AG10803 (cell line): ENCODE data around the gene RBMS1.

Experiments
- DNase-seq: peaks from one replicate; pipeline ENCODE4 v3.0.0; 2010; ENCODE audit warnings: low read depth
- H3K4me3 ChIP-seq: 2 replicates; pipeline ENCODE4 v1.5.1; 2011; ENCODE audit warnings: mild to moderate bottlenecking, low read length, control low read depth
- CTCF ChIP-seq: conservative IDR thresholded peaks from 2 replicates; pipeline ENCODE4 v1.5.1; 2011; ENCODE audit warnings: mild to moderate bottlenecking, low read length, control low read depth, inconsistent platforms

Gene RBMS1

GRCh38 chr2:160294339-160294803 is 199.2 kb downstream of the RBMS1 start:
- TF ChIP-seq CTCF, result no peak
- DNase-seq, result peak; percentile 87
- H3K4me3 ChIP-seq, result no peak overlapping the region

GRCh38 chr2:160293391-160294091 is 200.1 kb downstream of the RBMS1 start:
- no peak overlapping the region for H3K4me3 ChIP-seq
- TF ChIP-seq CTCF, result no peak
- DNase-seq, result peak; percentile 95

- DNase-seq, result no peak
- TF ChIP-seq CTCF, result peak; percentile 30; the same call in 1 of the 2 replicates
- no peak overlapping the region for H3K4me3 ChIP-seq
Measured at GRCh38 chr2:160292225-160292624, 201.4 kb downstream of the RBMS1 start.

- TF ChIP-seq CTCF, result no peak; the same call in 1 of the 2 replicates
- DNase-seq, result no peak
- H3K4me3 ChIP-seq, result no peak overlapping the region
Measured at GRCh38 chr2:160291382-160291781, 202.2 kb downstream of the RBMS1 start.

- no peak overlapping the region for H3K4me3 ChIP-seq
- DNase-seq, result no peak
- no peak for TF ChIP-seq CTCF
Measured at GRCh38 chr2:160290598-160290997, 203.0 kb downstream of the RBMS1 start.

- H3K4me3 ChIP-seq, result no peak overlapping the region
- no peak for TF ChIP-seq CTCF
- DNase-seq, result peak; percentile 76
Measured at GRCh38 chr2:160289831-160290230, 203.8 kb downstream of the RBMS1 start.

- no peak for TF ChIP-seq CTCF
- DNase-seq, result no peak
- H3K4me3 ChIP-seq, result no peak overlapping the region
Measured at GRCh38 chr2:160289126-160289525, 204.5 kb downstream of the RBMS1 start.
